OCI-LY7 (cell line): ENCODE data around the gene RNF152. TPM values are rescaled to one million over a fixed set of nuclear protein-coding genes. Genes with fewer than 3 reads are reported as not detected.

Source experiments
- BruUV-seq: library from RNA; stranded (reverse); fragments of 400-500 nt; replicated peaks from 2 replicates; lab custom pipeline; 2021; lab: Mats Ljungman, UMichigan
- CTCF ChIA-PET: fragments of 300-600 bp; sonication (Branson Sonifier 250); formaldehyde crosslinking; loops from one replicate; lab custom pipeline; 2022; ENCODE audit warnings: antibody characterized with exemption; ENCODE audit not compliant: unreplicated experiment; lab: Charles Lee
- POLR2A ChIA-PET: fragments of 300-600 bp; sonication (Branson Sonifier 250); formaldehyde crosslinking; loops from one replicate; lab custom pipeline; 2022; ENCODE audit warnings: antibody characterized with exemption; lab: Charles Lee
- DNase-seq: peaks from one replicate; pipeline ENCODE4 v3.0.0-alpha.2; 2015; ENCODE audit warnings: low spot score
- H2AFZ ChIP-seq: fragments of 200-600 bp; sonication (generic), shearing (Covaris generic); 2 replicates; pipeline ENCODE4 v1.6.1; 2014; ENCODE audit warnings: mild to moderate bottlenecking, antibody characterized with exemption, low read length, moderate library complexity
- H3K27ac ChIP-seq: fragments of 200-600 bp; sonication (generic); 2 replicates; pipeline ENCODE4 v1.5.1; 2014; ENCODE audit warnings: mixed run types, low read depth, mild to moderate bottlenecking, moderate library complexity, low read length, inconsistent platforms; ENCODE audit not compliant: poor library complexity, severe bottlenecking
- H3K36me3 ChIP-seq: fragments of 200-600 bp; sonication (generic); 2 replicates; pipeline ENCODE4 v1.6.1; 2014; ENCODE audit warnings: mild to moderate bottlenecking, antibody characterized with exemption, low read length, moderate library complexity, mixed read lengths; ENCODE audit not compliant: insufficient read depth
- H3K4me1 ChIP-seq: fragments of 200-600 bp; sonication (generic); 2 replicates; pipeline ENCODE4 v1.5.1; 2014; ENCODE audit warnings: mild to moderate bottlenecking, low read length; ENCODE audit not compliant: insufficient read depth, poor library complexity, severe bottlenecking
- H3K4me2 ChIP-seq: fragments of 200-600 bp; sonication (generic); 2 replicates; pipeline ENCODE4 v1.6.1; 2014; ENCODE audit warnings: mild to moderate bottlenecking, low read length
- H3K4me3 ChIP-seq: fragments of 200-600 bp; sonication (generic); 2 replicates; pipeline ENCODE4 v1.5.1; 2014; ENCODE audit warnings: mild to moderate bottlenecking, low read depth, low read length; ENCODE audit not compliant: poor library complexity, severe bottlenecking
- H3K79me2 ChIP-seq: fragments of 200-600 bp; sonication (generic); 2 replicates; pipeline ENCODE4 v1.6.1; 2016; ENCODE audit warnings: low read depth, mild to moderate bottlenecking, low read length, moderate library complexity, mixed read lengths; ENCODE audit not compliant: insufficient read depth
- H3K9me2 ChIP-seq: fragments of 200-600 bp; sonication (generic); 2 replicates; pipeline ENCODE4 v1.6.1; 2016; ENCODE audit warnings: mild to moderate bottlenecking, low read length, mixed read lengths; ENCODE audit not compliant: insufficient read depth
- H3K9me3 ChIP-seq: fragments of 200-600 bp; sonication (generic); 2 replicates; pipeline ENCODE4 v1.6.1; 2014; ENCODE audit warnings: mild to moderate bottlenecking, mixed run types, low read length, mixed read lengths
- H4K20me1 ChIP-seq: fragments of 200-600 bp; sonication (generic); 2 replicates; pipeline ENCODE4 v1.6.1; 2014; ENCODE audit warnings: mild to moderate bottlenecking, antibody characterized with exemption, low read length, moderate library complexity, mixed read lengths; ENCODE audit not compliant: insufficient read depth
- CTCF ChIP-seq: fragments of 200-600 bp; sonication (generic); conservative IDR thresholded peaks from 2 replicates; pipeline ENCODE4 v1.5.1; 2014; ENCODE audit warnings: mild to moderate bottlenecking, antibody characterized with exemption, low read length, moderate library complexity, mixed read lengths
- EZH2phosphoT487 ChIP-seq: fragments of 200-600 bp; sonication (generic); IDR thresholded peaks from 2 replicates; pipeline ENCODE4 v1.6.1; 2018; ENCODE audit warnings: low read depth, borderline replicate concordance, mild to moderate bottlenecking, mixed run types, antibody characterized with exemption, low read length, moderate library complexity, mixed read lengths
- intact Hi-C: fragments of 100-400 bp; cut with micrococcal nuclease; formaldehyde crosslinking; loops from one replicate; pipeline ENCODE4 v1.10.0; 2022; ENCODE audit not compliant: unreplicated experiment
- total RNA-seq, 2 experiments: library from RNA; depleted of rRNA in 1 of 2; stranded (reverse); fragments of >200 nt in 1 of 2; shearing (Covaris generic) in 1 of 2; gene quantifications; 2 replicates each; pipeline ENCODE4 v1.2.3, GENCODE V29; 2014 to 2022

Gene RNF152
- total RNA-seq, 2 experiments from 2014 or later: not detected

GRCh38 chr18:61856678-61857077, 36.1 kb downstream of the RNF152 start:
- no peaks in the 10 kb centered on the region for H3K4me1 ChIP-seq
- POLR2A ChIA-PET: no interaction called here
- no peaks in the 10 kb centered on the region for H3K79me2 ChIP-seq
- H3K9me2 ChIP-seq: no peaks in the 10 kb centered on the region
- H4K20me1 ChIP-seq: no peaks in the 10 kb centered on the region
- no peaks in the 10 kb centered on the region for H3K36me3 ChIP-seq
- no peak overlapping the region for H3K27ac ChIP-seq
- no peak overlapping the region for H2AFZ ChIP-seq
- DNase-seq: no peak
- H3K9me3 ChIP-seq: no peaks in the 10 kb centered on the region
- no peak overlapping the region for H3K4me2 ChIP-seq
- TF ChIP-seq EZH2phosphoT487 (no peak), CTCF (no peak)
- intact Hi-C loops: no loop called here
- CTCF ChIA-PET: no interaction called here
- H3K4me3 ChIP-seq: no peak overlapping the region
- no TSS peak for BruUV-seq

- POLR2A ChIA-PET: no interaction called here
- CTCF ChIA-PET: no interaction called here
- Histone ChIP-seq H3K9me3 (no peaks in the 10 kb centered on the region), H3K9me2 (no peaks in the 10 kb centered on the region), H3K36me3 (no peaks in the 10 kb centered on the region), H3K4me1 (no peaks in the 10 kb centered on the region), H3K4me3 (no peak overlapping the region), H4K20me1 (no peaks in the 10 kb centered on the region), H3K79me2 (no peaks in the 10 kb centered on the region), H2AFZ (no peak overlapping the region), H3K27ac (no peak overlapping the region), H3K4me2 (no peak overlapping the region)
- TF ChIP-seq CTCF: no peak
- no peak for TF ChIP-seq EZH2phosphoT487
- no peak for DNase-seq
- intact Hi-C loops: no loop called here
- no TSS peak for BruUV-seq
These were observed 37.1 kb downstream of the RNF152 start for GRCh38 chr18:61855449-61856378.
